ENCODE results near the gene AICDA.
"Not testable (repeated sequence)": the region's sequence is repeated elsewhere in the genome, so short reads cannot be mapped to it uniquely, and the experiment has no call there.

- TF ChIP-seq, protein P1, sequence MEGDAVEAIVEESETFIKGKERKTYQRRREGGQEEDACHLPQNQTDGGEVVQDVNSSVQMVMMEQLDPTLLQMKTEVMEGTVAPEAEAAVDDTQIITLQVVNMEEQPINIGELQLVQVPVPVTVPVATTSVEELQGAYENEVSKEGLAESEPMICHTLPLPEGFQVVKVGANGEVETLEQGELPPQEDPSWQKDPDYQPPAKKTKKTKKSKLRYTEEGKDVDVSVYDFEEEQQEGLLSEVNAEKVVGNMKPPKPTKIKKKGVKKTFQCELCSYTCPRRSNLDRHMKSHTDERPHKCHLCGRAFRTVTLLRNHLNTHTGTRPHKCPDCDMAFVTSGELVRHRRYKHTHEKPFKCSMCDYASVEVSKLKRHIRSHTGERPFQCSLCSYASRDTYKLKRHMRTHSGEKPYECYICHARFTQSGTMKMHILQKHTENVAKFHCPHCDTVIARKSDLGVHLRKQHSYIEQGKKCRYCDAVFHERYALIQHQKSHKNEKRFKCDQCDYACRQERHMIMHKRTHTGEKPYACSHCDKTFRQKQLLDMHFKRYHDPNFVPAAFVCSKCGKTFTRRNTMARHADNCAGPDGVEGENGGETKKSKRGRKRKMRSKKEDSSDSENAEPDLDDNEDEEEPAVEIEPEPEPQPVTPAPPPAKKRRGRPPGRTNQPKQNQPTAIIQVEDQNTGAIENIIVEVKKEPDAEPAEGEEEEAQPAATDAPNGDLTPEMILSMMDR (IDR thresholded peaks at IDR 0.05; ENCODE audit: low read depth, low read length, missing input control), result not testable (repeated sequence)
- not testable (repeated sequence) for TF ChIP-seq TAF1 (conservative IDR thresholded peaks at IDR 0.05); EGR1 (IDR thresholded peaks at IDR 0.05; ENCODE audit: low read depth in 2 of 2); REST (IDR thresholded peaks at IDR 0.05); SP1 (IDR thresholded peaks at IDR 0.05); GABPA (IDR thresholded peaks at IDR 0.05 in 1 of 2, conservative IDR thresholded peaks at IDR 0.05 in 1 of 2)
Measured at GRCh38 chr12:8613881-8614280, 1.2 kb upstream of the AICDA start.
